ENCODE data around the gene REEP1.
A peak's percentile ranks its signal among the peaks of the same experiment; 100 is the strongest.

REEP1 gene, protein sequence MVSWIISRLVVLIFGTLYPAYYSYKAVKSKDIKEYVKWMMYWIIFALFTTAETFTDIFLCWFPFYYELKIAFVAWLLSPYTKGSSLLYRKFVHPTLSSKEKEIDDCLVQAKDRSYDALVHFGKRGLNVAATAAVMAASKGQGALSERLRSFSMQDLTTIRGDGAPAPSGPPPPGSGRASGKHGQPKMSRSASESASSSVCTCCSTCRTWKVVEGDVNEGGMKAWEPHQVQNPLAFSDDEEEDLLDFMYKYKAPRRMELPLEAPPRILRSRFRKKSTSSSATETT

DNA sequence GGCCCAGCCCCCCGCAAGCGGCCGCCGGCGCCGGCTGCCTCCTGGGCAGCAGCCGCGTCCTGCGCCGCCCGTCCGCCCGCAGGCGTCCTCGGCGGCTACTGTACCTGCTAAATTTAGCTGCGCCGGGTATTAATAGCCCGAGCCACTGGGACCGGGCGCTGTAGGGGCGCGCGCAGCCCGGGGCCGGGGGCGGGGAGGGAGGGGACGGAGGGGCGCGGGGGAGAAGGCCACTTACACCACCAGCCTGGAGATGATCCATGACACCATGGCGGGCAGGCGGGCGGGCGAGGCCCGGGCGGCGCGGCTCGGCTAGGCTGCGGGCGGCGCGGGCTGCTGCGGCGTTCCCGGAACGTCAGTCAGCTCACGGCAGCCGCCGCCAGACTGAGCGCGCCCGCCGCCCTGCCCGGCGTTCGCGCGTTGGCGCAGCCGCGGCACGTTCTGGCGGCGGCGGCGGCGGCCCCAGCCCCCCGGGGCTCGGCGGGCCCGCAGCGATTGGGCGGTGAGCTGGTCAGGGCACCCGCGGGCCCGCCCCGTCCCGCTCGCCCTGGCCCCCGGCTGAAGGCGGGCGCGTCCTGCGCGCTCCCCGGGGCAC, at the start of gene REEP1:
REEP1 (minus strand) TSS at position 383 of the 592 bp plus-strand sequence; CDS start at position 267, 116 bp downstream.
- DNase-seq: peak; percentile 33 to 44

DNA sequence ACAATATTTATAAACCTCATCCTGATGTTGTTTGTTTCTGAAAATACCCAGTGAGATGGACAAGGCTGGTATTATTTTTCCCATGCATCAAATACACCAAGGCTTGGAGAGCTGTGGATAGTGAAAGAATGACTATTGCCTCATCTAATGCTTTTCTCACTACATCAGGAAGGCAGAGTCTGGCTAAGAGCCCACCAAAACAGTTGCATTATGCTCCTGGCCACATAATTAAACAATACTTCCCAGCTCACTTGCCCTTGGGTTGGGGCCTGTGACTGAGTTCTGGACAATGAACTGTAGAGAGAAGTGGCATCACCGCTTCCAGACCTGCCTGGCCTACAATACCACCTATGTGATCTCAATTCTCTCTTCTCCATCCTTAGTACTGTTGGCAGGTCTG, 46.4 kb upstream of the REEP1 start:
- no peak for DNase-seq

DNA sequence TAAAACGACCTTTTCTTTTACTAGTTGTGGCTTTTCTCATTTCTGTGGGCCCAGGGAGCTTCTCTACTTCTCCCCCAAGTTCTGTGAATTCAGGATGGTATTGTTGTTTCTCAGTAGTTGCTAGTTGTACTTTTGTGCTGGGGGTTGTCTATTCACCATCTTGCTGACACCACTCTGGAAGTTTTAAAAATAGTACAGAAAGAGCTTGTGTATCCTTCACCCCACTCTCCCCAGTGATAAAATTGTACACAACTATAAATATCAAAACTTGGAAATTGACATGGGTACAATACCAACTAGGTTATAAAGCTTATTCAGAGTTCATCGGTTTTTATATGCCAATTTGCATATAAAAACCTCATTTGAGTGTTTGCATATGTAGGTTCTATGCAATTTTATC, 45.3 kb upstream of the REEP1 start:
- no peak for DNase-seq

DNA sequence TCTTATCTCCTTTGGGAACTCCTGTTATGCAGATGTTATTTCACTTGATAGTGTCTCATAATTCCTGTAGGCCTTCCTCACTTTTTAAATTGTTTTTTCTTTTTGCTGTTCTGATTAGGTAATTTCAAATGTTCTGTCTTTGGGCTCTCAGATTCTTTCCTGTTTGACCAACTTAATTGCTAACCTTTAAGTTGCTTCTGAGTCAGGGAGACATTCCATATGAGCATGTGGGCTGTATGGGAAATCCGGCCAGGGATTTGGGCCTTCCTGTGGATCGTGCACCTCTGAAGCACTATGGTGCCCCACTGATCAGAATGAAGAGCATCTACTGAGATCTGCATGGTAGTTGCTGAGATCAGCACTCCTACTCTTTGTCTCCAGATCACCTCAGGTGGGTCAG, 44.7 kb upstream of the REEP1 start:
- no peak for DNase-seq

DNA sequence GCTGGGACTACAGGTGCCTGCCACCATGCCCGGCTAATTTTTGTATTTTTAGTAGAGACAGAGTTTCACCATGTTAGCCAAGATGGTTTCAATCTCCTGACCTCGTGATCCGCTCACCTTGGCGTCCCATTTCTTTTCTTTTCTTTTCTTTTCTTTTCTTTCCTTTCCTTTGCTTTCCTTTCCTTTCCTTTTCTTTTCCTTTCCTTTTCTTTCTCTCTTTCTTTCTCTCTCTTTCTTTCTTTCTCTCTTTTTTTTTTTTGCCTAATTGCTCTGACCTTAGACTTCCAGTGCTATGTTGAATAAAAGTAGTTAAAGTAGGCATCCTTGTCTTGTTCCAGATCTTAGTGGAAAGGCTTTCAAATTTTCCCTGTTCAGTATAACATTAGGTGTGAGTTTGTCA, 41.0 kb upstream of the REEP1 start:
- DNase-seq: no peak

DNA sequence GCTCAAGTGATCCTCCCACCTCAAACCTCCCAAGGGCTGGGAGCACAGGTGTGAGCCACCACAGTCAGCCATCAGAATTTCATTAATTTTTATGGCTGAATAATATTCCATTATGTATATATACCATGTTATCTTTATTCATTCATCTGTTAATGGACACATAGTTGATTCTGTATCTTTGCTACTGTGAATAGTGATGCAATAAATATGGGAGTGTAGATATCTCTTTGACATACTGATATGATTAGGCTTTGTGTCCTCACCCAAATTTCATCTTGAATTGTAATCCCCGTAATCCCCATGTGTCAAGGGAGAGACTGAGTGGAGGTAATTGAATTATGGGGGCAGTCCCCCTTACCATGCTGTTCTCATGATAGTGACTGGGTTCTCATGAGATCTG, 38.2 kb upstream of the REEP1 start:
- no peak for DNase-seq

DNA sequence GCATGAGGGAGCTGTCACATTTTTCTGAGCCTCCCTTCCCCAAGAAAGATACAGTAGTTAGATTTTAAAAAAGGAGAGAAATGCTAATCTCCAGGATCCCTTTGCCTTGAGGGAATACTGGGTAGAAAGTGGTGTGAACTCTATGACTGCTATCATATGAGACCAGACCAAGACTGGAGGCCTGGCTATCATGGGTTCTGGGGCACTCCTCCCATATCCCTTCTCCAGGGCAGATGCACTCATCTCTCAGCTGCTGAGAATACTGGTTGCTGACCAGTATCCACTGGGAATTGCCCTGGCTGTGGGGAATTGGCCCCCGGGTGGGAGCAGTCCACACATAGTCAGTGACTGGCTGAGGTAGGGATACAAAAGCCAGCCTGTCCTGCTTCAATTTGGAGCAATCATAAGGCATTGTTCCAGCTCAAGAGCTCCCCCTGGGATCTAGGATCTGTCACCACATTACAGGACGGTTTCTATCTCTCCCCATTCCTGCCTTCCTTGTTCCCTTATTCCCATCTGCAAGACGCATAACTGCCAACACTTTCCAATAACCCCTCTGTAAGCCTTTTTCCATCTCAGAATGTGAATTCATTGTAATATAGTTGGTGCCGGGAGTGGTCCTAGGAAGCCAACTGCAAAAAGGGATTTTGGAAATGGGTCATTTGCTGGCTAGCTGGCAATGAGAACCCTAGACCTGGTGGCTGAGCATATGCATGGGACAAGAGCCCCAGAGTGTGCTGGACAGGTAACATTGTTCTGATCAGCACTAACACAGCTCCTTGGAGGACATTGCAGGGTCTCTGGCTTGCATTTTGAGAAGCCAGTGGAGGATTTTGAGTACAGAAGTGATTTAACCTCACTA, 35.4 kb upstream of the REEP1 start:
- no peak for DNase-seq

DNA sequence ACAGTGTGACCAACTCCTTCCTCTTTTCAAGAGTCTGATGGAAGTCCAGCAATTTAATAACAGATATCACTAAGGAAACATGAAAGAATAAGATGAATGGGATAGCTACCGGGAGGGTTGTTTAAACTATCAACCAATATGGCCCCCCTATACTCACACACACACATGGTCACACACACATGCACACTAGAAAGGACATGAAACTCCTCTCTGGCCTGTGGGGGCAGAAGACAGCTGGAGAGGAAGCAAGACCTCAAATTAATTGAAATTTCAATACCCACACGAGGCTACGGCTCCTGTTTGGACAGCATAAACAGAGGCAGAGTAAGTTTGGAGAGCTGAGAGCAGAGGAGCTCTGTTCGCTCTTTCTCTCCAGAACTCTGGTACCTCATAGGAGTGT, 34.7 kb upstream of the REEP1 start:
- no peak for DNase-seq

DNA sequence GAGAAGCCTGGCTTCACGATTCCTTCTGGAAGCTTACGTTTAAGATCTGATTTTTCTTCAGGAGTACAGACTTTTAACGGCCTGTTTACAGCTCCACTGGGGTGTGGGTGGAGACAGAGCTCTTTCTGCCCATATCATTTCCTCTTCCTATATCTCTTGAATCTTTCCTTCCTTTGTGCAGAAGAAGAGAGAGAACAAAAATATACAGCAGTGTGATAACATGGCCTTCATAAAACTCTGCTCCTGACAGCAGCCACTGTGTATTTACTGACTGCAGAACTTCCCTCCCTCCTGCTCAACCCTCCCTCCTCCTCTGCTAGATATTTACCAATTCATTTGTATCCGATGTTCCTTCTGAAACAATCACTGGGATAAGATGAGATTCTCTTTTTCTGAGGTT, 34.1 kb upstream of the REEP1 start:
- DNase-seq: no peak

DNA sequence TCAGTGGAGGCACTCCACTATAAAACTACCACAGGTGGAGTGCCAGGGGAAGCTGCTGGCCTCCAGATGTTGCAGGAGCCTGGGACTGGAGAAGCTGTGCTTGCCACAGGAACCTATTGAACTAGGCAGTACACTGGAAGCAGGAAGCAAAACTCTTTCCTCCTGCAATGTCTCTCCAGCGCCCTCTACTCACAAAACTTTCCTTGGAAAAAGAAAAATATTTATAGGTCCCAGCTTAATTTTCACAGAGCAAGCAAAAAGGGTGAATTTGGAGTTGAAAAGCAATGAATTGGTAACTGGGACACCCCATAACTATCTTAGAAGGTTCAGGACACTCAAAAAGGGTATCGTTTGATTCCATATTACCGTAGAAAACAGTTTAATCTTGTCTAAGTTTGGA, 33.2 kb upstream of the REEP1 start:
- DNase-seq: no peak

DNA sequence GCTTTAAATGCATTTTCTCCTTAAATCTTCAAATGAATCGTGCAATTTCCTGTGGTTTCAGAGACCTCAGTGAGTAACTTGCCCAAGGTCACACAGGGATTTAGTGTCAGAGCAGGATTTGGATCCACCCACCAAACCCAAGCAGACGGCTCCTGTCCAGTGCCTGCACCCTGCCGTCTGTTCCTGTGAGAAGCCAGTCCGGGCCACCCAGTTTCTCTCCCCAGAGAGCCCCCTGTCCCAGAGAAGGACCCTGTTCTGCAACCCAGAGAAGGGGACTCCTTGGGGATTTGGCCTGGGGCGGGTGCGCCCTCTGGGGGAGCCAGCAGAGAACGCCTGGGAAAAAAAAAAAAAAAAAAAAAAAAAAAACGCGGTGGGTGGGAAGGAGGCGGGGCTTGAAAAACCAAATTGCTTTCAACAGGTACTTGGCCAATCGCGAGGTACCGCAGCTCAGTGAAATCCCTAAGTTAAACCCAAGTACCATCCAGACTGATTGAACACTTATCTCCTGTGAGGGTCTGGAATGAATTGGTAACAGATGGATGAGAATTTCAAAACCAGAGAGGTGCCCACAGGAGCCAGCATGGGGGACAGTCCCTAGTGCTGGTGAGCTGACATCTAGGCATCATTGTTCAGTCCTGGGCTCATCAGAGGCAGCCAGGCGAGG, 30.9 kb upstream of the REEP1 start:
- peak; percentile 65 to 70 for DNase-seq

DNA sequence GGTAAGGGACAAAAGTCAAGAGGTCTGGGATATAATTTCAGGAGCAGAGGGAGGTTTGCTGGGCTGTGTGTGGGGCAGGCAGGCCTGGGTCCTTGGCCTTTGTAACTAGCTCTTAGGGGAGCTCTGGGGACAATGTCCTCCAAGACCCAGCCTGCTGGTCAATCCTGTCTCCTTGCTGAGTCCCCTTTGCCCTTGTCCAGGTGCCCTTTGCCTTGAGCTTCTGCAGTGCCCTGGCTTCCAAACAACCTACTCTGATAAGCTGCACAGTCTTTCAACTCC, 30.0 kb upstream of the REEP1 start:
- DNase-seq: no peak

DNA sequence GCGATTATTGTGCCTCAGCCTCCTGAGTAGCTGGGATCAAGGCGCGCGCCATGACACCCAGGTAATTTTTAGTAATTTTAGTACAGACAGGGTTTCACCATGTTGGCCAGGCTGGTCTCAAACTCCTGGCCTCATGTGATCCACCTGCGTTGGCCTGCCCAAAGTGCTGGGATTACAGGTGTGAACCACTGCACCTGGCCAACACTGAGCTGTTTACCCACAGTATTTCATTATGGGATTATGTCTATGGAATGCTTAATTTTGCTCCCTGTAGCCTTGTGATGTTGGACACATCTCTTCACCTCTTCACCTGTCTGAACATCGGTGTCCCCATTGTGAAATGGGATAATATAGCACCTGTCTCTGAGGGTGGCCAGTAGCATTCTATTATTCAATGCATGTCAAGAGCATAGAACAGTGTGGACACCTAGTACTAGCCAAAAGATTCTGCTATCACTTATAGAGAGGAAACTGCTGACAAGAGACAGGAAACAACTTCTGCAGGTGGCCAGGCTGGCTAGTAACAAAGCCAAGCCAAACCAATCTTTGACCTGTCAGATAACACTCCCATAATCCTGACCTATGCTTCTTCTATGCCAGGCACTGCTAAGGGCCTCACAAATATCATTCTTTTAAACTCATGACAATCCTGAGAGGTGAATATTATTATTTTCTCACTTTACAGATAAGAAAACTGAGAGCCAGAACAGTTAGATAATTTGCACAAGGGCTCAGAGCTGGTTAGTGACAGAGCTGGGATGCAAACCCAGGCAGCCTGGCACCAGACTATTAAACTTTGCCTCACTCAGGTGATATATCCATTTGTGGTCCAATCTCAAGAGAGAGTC, 29.4 kb upstream of the REEP1 start:
- DNase-seq: no peak

DNA sequence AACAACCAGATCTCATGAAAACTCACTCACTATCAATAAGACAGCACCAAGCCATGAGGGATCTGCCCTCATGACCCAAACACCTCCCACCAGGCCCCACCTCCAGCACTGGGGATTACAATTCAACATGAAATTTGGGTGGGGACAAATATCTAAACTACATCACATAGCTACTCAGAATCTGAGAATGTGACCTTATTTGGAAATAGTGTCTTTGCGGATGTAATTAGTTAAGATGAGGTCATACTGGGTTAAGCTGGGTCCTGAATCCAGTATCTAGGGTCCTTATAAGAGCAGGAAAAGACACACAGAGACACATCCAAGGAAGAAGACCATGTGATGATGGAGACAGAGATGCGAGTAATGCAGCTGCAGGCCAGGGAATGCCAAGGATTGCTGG, 27.5 kb upstream of the REEP1 start:
- DNase-seq: no peak

DNA sequence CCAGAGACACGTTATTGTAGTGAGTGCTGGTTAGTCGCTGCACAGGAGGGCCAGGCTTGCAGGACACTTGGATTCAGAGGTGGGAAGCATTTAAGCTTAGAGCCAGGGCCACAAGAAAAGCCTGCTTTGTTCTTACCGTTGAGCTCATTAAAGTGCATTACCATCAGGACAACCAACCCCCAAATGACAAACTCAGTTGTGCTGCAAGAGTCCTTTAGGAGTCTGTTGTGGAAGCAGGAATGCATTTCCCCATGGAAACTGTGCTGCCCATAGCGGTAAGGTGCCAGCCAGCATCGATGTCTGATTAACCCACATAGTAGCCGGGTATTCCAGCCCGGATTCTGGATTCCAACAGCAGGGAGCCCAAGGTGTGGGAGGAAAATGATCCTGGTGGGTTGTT, 23.4 kb upstream of the REEP1 start:
- DNase-seq: no peak

DNA sequence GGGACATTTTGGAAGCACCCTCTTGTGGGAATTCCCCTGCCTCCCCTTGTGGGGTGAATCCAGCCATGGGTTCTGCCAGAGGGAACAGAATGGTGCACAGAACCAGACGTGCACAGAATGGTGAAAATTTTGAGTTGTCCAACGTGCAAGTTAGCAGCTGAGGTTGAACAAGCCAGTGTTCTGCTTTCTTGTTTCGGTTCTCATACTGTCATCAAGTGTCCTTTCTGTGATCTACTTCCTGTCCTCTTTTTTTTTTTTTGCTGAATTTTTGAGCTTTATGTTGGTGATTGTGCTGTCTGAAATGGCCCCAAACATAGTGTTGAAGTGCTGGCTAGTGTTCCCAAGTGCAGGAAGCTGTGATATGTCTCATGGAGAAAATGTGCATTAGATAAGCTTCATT, 21.5 kb upstream of the REEP1 start:
- DNase-seq: no peak

DNA sequence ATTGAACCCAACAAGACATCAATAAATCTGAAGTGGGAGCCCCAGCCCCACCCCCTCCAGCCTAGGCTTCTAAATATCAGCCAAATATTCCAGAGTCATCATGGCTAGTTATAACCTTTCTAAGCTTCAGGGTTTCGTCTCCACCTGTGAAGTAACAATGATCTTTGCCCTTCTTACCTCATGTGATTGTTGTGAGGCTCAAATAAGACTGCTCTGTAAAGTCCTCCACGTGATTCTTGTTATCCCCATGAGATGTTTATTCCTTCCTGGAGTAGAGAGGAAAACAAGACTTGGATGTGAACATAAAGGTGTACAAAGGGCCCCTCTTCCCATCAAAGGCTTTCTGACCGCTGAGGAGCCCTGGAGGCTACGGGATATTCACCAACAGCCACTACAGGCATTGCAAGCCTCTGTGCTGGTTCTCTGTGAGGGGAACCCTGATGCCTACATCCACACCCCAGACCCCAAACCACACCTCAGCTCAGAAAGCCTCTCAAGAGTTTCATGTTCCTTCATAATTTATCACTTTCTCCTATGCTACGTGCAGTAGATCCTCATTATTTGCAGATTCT, 20.1 kb upstream of the REEP1 start:
- no peak for DNase-seq

DNA sequence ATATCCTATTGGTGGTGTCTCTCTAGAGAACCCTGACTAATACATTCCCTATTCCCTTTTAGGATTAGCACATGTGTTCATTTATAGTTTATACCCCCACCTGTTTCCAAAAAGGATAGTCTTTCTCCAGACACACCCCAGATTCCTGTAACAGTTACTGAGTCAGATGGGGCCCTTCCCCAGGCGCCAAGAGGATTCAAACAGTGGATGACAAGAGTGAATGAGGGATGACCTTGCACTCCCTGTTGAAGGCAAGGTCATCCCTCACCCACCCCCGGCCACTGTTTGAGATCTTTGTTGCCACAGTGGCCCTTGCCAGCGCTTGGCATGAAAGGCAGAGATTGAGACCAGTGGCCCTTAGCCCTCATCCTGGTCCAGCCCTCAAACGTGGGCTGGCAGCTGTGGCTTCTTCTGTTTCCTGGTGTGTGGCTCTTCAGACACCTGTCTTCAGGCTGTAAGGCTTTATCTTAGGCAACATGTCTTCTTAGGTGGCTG, 15.3 kb upstream of the REEP1 start:
- DNase-seq: no peak

DNA sequence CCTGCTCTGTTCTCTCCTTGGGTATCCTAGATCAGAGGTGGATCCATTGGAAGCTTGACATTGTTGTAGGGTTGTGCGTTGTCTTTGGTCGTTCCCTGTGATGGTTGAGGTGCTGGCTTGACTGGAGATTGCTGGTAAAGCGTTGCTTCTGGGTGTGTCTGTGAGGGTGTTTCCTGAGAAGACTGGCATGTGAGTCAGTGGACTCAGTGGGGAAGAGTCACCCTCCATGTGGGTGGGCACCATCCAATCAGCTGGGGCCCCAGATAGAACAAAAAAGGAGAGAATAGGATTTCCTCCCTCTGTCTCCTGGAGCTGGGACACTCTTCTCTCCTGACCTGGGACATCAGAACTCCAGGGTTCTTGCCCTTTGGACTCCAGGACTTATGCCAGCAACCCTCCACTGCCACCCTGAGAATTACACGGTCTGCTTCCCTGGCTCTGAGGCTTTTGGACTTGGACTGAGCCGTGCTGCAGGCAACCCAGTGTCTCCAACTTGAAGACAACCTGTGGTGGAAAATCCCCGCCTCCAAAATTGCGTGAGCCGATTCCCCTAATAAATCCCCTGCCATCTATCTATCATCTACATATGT, 14.8 kb upstream of the REEP1 start:
- DNase-seq: no peak

DNA sequence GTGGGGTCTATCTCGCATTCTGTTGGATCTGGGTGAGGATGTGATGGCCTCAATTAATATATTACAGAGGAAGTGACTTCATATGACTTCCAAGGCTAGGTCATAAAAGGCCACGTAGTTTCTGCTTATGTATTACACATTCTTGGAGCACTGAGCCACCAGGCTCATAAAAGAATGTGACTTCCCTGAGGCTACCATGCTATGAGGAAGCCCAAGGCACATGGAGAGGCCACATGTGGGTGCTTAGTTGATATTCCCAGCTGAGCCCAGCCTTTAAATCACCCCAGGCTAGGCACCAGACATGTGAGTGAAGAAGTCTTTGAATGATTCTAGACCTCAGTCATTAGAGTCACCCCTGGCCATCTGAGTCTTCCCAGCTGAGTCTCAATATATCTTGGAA, 13.3 kb upstream of the REEP1 start:
- no peak for DNase-seq

DNA sequence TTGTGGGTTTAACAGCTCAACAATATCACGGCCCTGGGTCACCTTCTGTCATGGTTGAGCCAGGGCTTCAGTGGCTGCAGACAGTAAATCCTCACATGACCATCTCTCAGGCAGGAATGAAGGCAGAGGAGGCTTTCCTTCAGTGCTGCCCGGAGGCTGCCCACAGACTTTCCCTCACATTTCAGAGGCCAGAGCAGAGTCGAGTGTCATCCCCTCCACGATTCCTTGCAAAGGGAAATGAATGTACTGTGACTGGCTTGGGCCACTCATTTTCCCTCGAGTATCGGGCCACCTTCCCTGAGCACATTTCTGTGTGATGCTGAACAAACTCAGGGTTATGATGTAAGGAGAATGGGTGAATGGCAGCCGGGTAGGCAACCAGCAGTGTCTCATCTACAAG, 10.0 kb upstream of the REEP1 start:
- no peak for DNase-seq

All from activated T-cell treated with anti-CD3 and anti-CD28 coated beads, Interleukin-2, amount 50 U/mL, for 48 hours (primary cell).